Lower leg skin (tissue), 4 donors: ENCODE results near the gene CCDC182. TPM values are rescaled to one million over a fixed set of nuclear protein-coding genes. Genes with fewer than 3 reads are reported as not detected.
A peak's percentile ranks its signal among the peaks of the same experiment; 100 is the strongest.

Experiments used
- DNase-seq, 2 donors: peaks; one replicate each; pipeline ENCODE4 v3.0.0-alpha.2; 2019; ENCODE audit warnings: low spot score in 2 of 2
- H3K4me3 ChIP-seq: fragments of 200-600 bp; sonication (generic); 2 replicates; pipeline ENCODE4 v1.5.1; 2017; ENCODE audit warnings: mild to moderate bottlenecking, low read depth; ENCODE audit not compliant: poor library complexity, severe bottlenecking
- CTCF ChIP-seq, 3 donors: fragments of 450-650 bp; IDR thresholded peaks; one replicate each; pipeline ENCODE4 v1.5.1; 2016; ENCODE audit warnings: antibody characterized with exemption in 3 of 3, mild to moderate bottlenecking in 3 of 3, moderate library complexity in 2 of 3
- POLR2A ChIP-seq, 2 donors: fragments of 450-650 bp; IDR thresholded peaks; one replicate each; pipeline ENCODE4 v1.6.1; 2016 to 2017; ENCODE audit warnings: antibody characterized with exemption in 2 of 2, mild to moderate bottlenecking in 1 of 2, moderate library complexity in 1 of 2
- WGBS, 2 donors: methylation state at CpG; one replicate each; pipeline ENCODE4 v1.1.5; 2018; 5-methylcytosine and 5-hydroxymethylcytosine counted together
- intact Hi-C: fragments of 100-400 bp; cut with DNase I; formaldehyde crosslinking; loops from one replicate; pipeline ENCODE4 v1.15.0; 2023; ENCODE audit warnings: low total_unique reads
- total RNA-seq, 4 donors: library from RNA; depleted of rRNA; stranded (reverse); fragments of >200 nt; gene quantifications; one replicate each; pipeline ENCODE4 v1.1.0, GENCODE V29; 2016

Gene CCDC182
- total RNA-seq, 4 donors from 2014 or later, result not detected

- DNase-seq, result peak in 1 of 2 donors; percentile 40
- intact Hi-C loops, result no loop called here
- 59 to 65% methylated on average over 3 of the region's 3 CpGs for WGBS, 2 donors
- no peak overlapping the region for H3K4me3 ChIP-seq
- no peak for TF ChIP-seq CTCF (IDR thresholded peaks at IDR 0.05)
- no peak for TF ChIP-seq POLR2A (IDR thresholded peaks at IDR 0.05)
These were observed 13.0 kb downstream of the CCDC182 start for GRCh38 chr17:57732062-57732461.

GRCh38 chr17:57730026-57730701 is 14.9 kb downstream of the CCDC182 start:
- no peak for TF ChIP-seq CTCF (IDR thresholded peaks at IDR 0.05)
- TF ChIP-seq POLR2A (IDR thresholded peaks at IDR 0.05), result no peak
- H3K4me3 ChIP-seq, result no peak overlapping the region
- 84 to 93% methylated on average over 3 of the region's 3 CpGs for WGBS, 2 donors
- intact Hi-C loops, result no loop called here
- peak in 1 of 2 donors; percentile 48 for DNase-seq

GRCh38 chr17:57727630-57728175 is 17.4 kb downstream of the CCDC182 start:
- intact Hi-C loops, result no loop called here
- WGBS, 2 donors, result 68 to 77% methylated on average over 8 of the region's 8 CpGs
- H3K4me3 ChIP-seq, result no peak overlapping the region
- TF ChIP-seq POLR2A (IDR thresholded peaks at IDR 0.05) (no peak), CTCF (IDR thresholded peaks at IDR 0.05) (no peak)
- DNase-seq, result peak in 1 of 2 donors; percentile 72

- peak in 1 of 2 donors; percentile 67 for DNase-seq
- intact Hi-C loops, result no loop called here
- 81 to 82% methylated on average over 4 to 5 of the region's 5 CpGs for WGBS, 2 donors
- TF ChIP-seq CTCF (IDR thresholded peaks at IDR 0.05) (no peak), POLR2A (IDR thresholded peaks at IDR 0.05) (no peak)
- no peak overlapping the region for H3K4me3 ChIP-seq
These were observed 18.3 kb downstream of the CCDC182 start for GRCh38 chr17:57726838-57727237.

GRCh38 chr17:57726213-57726790 is 18.8 kb downstream of the CCDC182 start:
- no peak overlapping the region for H3K4me3 ChIP-seq
- WGBS, 2 donors, result 86 to 88% methylated on average over 9 of the region's 9 CpGs
- no peak for DNase-seq
- intact Hi-C loops, result no loop called here
- no peak for TF ChIP-seq POLR2A (IDR thresholded peaks at IDR 0.05)

GRCh38 chr17:57724729-57725125 is 20.4 kb downstream of the CCDC182 start:
- 90 to 93% methylated on average over 5 of the region's 5 CpGs for WGBS, 2 donors
- DNase-seq, result peak in 1 of 2 donors; percentile 48
- intact Hi-C loops, result no loop called here

More at GRCh38 chr17:57724729-57725125, 20.4 kb downstream of the CCDC182 start:
- H3K4me3 ChIP-seq, result no peak overlapping the region
- TF ChIP-seq CTCF (IDR thresholded peaks at IDR 0.05) (no peak), POLR2A (IDR thresholded peaks at IDR 0.05) (no peak)
